Measurements from ENCODE around the gene SAP30BP. TPM values are rescaled to one million over a fixed set of nuclear protein-coding genes. Genes with fewer than 3 reads are reported as not detected.

The SAP30BP gene
- total RNA-seq, 1 donor from 2014 or later = 107 TPM

DNA sequence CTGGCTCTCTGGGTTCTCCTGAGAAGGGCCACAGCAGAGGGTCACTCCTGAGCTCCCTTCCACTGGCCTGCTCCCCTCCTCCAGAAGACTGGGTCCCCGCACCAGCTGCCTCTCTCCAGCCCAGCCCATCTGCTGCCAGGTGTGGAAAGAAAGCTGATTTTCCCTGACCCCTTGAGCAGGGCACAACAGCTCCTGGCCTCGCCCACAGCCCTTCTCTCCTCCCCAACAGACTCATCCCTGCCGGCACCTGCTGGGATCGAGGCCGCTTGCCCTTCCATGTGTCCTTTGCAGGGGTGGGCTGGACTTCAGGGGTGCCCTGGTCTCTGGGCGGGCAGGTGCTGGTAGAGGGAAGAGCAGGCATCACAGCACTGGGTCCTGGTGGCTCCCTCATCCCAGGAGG lies 38.7 kb upstream of the SAP30BP start:
- no peak for DNase-seq (ENCODE audit: low read depth)
- H3K4me3 ChIP-seq (ENCODE audit: low read depth, low read length) = no peak overlapping the region
- TF ChIP-seq CTCF (conservative IDR thresholded peaks at IDR 0.05; ENCODE audit: low read depth, low read length) = no peak

GRCh38 chr17:75629157-75629556 lies 38.0 kb upstream of the SAP30BP start:
- no peak for TF ChIP-seq CTCF (conservative IDR thresholded peaks at IDR 0.05; ENCODE audit: low read depth, low read length)
- no peak overlapping the region for H3K4me3 ChIP-seq (ENCODE audit: low read depth, low read length)
- DNase-seq (ENCODE audit: low read depth) = no peak

GRCh38 chr17:75630071-75630917 lies 36.8 kb upstream of the SAP30BP start:
- TF ChIP-seq CTCF (conservative IDR thresholded peaks at IDR 0.05; ENCODE audit: low read depth, low read length) = no peak
- H3K4me3 ChIP-seq (ENCODE audit: low read depth, low read length) = no peak overlapping the region
- no peak for DNase-seq (ENCODE audit: low read depth)

DNA sequence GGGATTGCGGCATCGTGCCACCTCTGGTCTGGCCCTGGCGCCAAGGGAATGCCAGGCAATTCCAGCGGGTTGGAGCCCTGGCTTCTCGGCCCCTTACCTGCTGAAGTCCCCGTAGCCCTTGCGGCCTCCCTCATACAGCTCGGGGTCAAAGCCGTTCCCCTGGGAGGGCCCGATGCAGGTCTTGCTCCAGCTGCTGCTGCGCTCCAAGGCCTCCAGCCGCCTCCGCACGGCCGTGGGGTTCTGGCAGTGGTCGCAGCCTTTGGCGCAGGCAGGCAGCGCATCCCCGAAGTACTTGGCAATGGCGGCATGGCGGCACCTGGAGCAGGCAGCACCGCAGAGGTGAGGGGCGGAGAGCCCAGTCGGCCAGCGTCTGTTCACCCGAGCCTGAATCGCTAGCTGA lies 35.8 kb upstream of the SAP30BP start:
- TF ChIP-seq CTCF (conservative IDR thresholded peaks at IDR 0.05; ENCODE audit: low read depth, low read length) = no peak
- H3K4me3 ChIP-seq (ENCODE audit: low read depth, low read length) = no peak overlapping the region
- DNase-seq (ENCODE audit: low read depth) = no peak

- no peak overlapping the region for H3K4me3 ChIP-seq (ENCODE audit: low read depth, low read length)
- no peak for TF ChIP-seq CTCF (conservative IDR thresholded peaks at IDR 0.05; ENCODE audit: low read depth, low read length)
- no peak for DNase-seq (ENCODE audit: low read depth)
These were observed 34.7 kb upstream of the SAP30BP start for GRCh38 chr17:75632428-75632827.

DNA sequence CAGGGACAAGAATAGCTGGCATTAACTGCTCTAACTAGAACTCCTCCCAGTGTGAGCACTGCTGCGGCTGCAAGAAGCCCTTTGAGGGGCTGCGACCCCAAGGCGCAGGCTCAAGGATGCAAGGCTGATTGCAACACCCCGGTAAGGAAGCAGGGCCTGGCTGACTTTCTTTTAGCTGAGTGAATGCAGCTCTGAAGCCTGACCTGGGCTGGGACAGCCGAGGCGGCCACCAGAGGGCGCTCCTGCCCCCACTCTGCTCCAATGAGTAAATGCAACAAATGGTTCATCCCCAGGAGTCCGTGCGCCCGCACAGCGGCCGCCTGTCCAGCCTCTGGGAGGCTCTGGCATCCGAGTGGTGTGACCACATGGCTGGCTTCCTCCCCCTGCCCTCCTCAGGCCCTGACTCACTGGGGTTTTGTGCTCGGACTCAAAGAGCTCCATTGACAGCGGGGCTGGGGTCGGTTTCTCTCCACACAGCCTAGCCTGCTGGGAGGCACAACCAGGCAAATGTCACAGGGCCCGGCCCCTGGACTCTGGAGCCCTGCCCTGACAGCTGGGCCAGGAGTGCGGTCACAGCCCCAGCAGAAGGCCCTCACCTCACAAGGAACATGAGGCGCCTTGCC lies 34.2 kb upstream of the SAP30BP start, which contains the start of gene SMIM5:
TSS of gene SMIM5 (plus strand) at position 572 of the 623 bp plus-strand sequence. CDS start 6,768 bp downstream, outside the sequence.
- DNase-seq (ENCODE audit: low read depth) = peak; percentile 25
- no peak within 1 kb of the TSS for H3K4me3 ChIP-seq (ENCODE audit: low read depth, low read length)
- TF ChIP-seq CTCF (conservative IDR thresholded peaks at IDR 0.05; ENCODE audit: low read depth, low read length) = peak; percentile 87

Measured in epithelial cell of proximal tubule (primary cell).